GM12878 (cell line): ENCODE measurements around the gene LRRC27. TPM values are rescaled to one million over a fixed set of nuclear protein-coding genes. Genes with fewer than 3 reads are reported as not detected.

Experiments used
- ATAC-seq: fragments of 200-7000 bp; cut with Tn5 transposase; 3 replicates; pipeline ENCODE4 v1.9.1; 2020; ENCODE audit warnings: mild to moderate bottlenecking, moderate library complexity
- BruUV-seq: library from RNA; stranded (reverse); fragments of 400-500 nt; replicated peaks from 2 replicates; lab custom pipeline; 2021; lab: Mats Ljungman, UMichigan
- CTCF ChIA-PET: fragments of 300-600 bp; sonication (Branson Sonifier 250); formaldehyde crosslinking; extraction: SDS; loops from one replicate; lab custom pipeline; 2021; ENCODE audit warnings: inconsistent platforms; lab: Yijun Ruan, JAX
- POLR2A ChIA-PET: fragments of 350-600 bp; formaldehyde crosslinking; extraction: SDS; loops from one replicate; lab custom pipeline; 2021; ENCODE audit warnings: inconsistent platforms; lab: Charles Lee
- RAD21 ChIA-PET: fragments of 300-600 bp; sonication (Branson Sonifier 250); formaldehyde crosslinking; loops from one replicate; lab custom pipeline; 2023; ENCODE audit warnings: antibody characterized with exemption; ENCODE audit not compliant: unreplicated experiment; lab: Charles Lee
- SMC1A ChIA-PET: fragments of 300-600 bp; sonication (Branson Sonifier 250); formaldehyde crosslinking; loops from one replicate; lab custom pipeline; 2023; ENCODE audit not compliant: unreplicated experiment, uncharacterized antibody; lab: Charles Lee
- DNase-seq: peaks from one replicate; pipeline ENCODE4 v3.0.0-alpha.2; 2011; ENCODE audit warnings: low read depth, low spot score
- FAIRE-seq: peaks from 3 replicates; lab custom pipeline; 2011; peaks lifted over from hg19 to GRCh38; lab: Jason Lieb, UNC
- H2AFZ ChIP-seq: 2 replicates; pipeline ENCODE4 v1.6.0; 2011; ENCODE audit warnings: low read depth, low read length, control low read depth; ENCODE audit not compliant: control insufficient read depth
- H3K27ac ChIP-seq: 2 replicates; pipeline ENCODE4 v1.5.1; 2011; ENCODE audit warnings: control low read depth; ENCODE audit not compliant: control insufficient read depth, insufficient read depth
- H3K27me3 ChIP-seq, 2 experiments: replicated peaks in 1 of 2; 2 replicates each; pipeline versions ENCODE4 v1.6.0 to v1.6.1; 2011; ENCODE audit warnings: low read length in 1 of 2; ENCODE audit not compliant: control insufficient read depth in 2 of 2, insufficient read depth in 2 of 2
- H3K36me3 ChIP-seq, 2 experiments: 2 replicates each; pipeline ENCODE4 v1.5.1; 2011; ENCODE audit warnings: low read length in 1 of 2; ENCODE audit not compliant: control insufficient read depth in 2 of 2, insufficient read depth in 2 of 2
- H3K4me1 ChIP-seq: 2 replicates; pipeline ENCODE4 v1.6.1; 2011; ENCODE audit warnings: mild to moderate bottlenecking, low read length, moderate library complexity, mixed read lengths; ENCODE audit not compliant: control insufficient read depth, insufficient read depth
- H3K4me2 ChIP-seq: 2 replicates; pipeline ENCODE4 v1.6.0; 2011; ENCODE audit warnings: control low read depth; ENCODE audit not compliant: control insufficient read depth, insufficient read depth
- H3K4me3 ChIP-seq: fragments of 200-600 bp; sonication (generic); 2 replicates; pipeline ENCODE4 v1.5.1; 2016
- H3K79me2 ChIP-seq: 2 replicates; pipeline ENCODE4 v1.6.0; 2011; ENCODE audit warnings: low read length; ENCODE audit not compliant: control insufficient read depth, insufficient read depth
- H3K9ac ChIP-seq: 2 replicates; pipeline ENCODE4 v1.8.0; 2011; ENCODE audit warnings: low read length, control low read depth, mixed read lengths; ENCODE audit not compliant: control insufficient read depth, insufficient read depth
- H3K9me3 ChIP-seq: replicated peaks from 3 replicates; pipeline ENCODE4 v1.5.1; 2011; ENCODE audit warnings: mild to moderate bottlenecking, low read length; ENCODE audit not compliant: control insufficient read depth, insufficient read depth
- H4K20me1 ChIP-seq: 2 replicates; pipeline ENCODE4 v1.6.0; 2011; ENCODE audit not compliant: control insufficient read depth, insufficient read depth
- ATF2 ChIP-seq: IDR thresholded peaks from 2 replicates; pipeline ENCODE4 v1.6.1; 2012; ENCODE audit warnings: low read length, inconsistent platforms
- ATF7 ChIP-seq: fragments of 450-650 bp; IDR thresholded peaks from 2 replicates; pipeline ENCODE4 v1.6.1; 2016; ENCODE audit warnings: low read depth, mild to moderate bottlenecking
- EP300 ChIP-seq, 2 experiments: fragments of 150-350 bp in 1 of 2; IDR thresholded peaks; 2 replicates each; pipeline ENCODE4 v1.6.1; 2011 to 2012; ENCODE audit warnings: low read depth in 2 of 2, low read length in 2 of 2, borderline replicate concordance in 1 of 2, improper control_type of control experiment in 1 of 2, inconsistent platforms in 1 of 2; ENCODE audit not compliant: control insufficient read depth in 1 of 2
- FOXK2 ChIP-seq: fragments of 450-650 bp; IDR thresholded peaks from 2 replicates; pipeline ENCODE4 v1.6.1; 2017; ENCODE audit warnings: mild to moderate bottlenecking, moderate library complexity
- NFYB ChIP-seq: IDR thresholded peaks from 2 replicates; pipeline ENCODE4 v1.6.1; 2011; ENCODE audit warnings: low read depth, mild to moderate bottlenecking, low read length, improper control_type of control experiment, moderate library complexity; ENCODE audit not compliant: insufficient read depth
- SIN3A ChIP-seq: IDR thresholded peaks from 2 replicates; pipeline ENCODE4 v1.6.1; 2012; ENCODE audit warnings: low read depth, low read length, improper control_type of control experiment
- SMC3 ChIP-seq: IDR thresholded peaks from 2 replicates; pipeline ENCODE4 v1.6.1; 2011; ENCODE audit warnings: low read length, improper control_type of control experiment, borderline replicate concordance
- SREBF1 ChIP-seq: IDR thresholded peaks from 2 replicates; pipeline ENCODE4 v1.6.1; 2012; ENCODE audit warnings: mild to moderate bottlenecking, low read length
- TCF3 ChIP-seq: IDR thresholded peaks from 2 replicates; pipeline ENCODE4 v1.6.1; 2012; ENCODE audit warnings: low read depth, mild to moderate bottlenecking, low read length, borderline replicate concordance; ENCODE audit not compliant: insufficient read depth
- TCF7 ChIP-seq: IDR thresholded peaks from 2 replicates; pipeline ENCODE4 v1.6.1; 2014; ENCODE audit warnings: antibody characterized with exemption, borderline replicate concordance
- ZBTB4 ChIP-seq: fragments of 450-650 bp; formaldehyde crosslinking; IDR thresholded peaks from 2 replicates; pipeline ENCODE4 v1.4.0; 2022; ENCODE audit warnings: mild to moderate bottlenecking, moderate library complexity
- WGBS: methylation state at CpG from one replicate; pipeline ENCODE4 v1.1.6; 2016; ENCODE audit warnings: low lambda C conversion rate; ENCODE audit not compliant: insufficient replicate concordance, insufficient coverage; ENCODE audit errors: missing lambda C conversion rate; 5-methylcytosine and 5-hydroxymethylcytosine counted together
- in situ Hi-C: fragments of 300-500 bp; cut with MboI; formaldehyde crosslinking; loops from 9 replicates; pipeline ENCODE4 v1.14.3; 2018; ENCODE audit warnings: mixed read lengths
- intact Hi-C: fragments of 100-400 bp; cut with micrococcal nuclease; formaldehyde crosslinking; loops from one replicate; pipeline ENCODE4 v1.14.2; 2022; ENCODE audit not compliant: unreplicated experiment
- polyA plus RNA-seq, 11 experiments: library from polyadenylated mRNA; depleted of rRNA in 4 of 11; unstranded in 6 of 11; stranded (reverse) in 5 of 11; fragments of >200 nt; fragmentation: Nextera tagmentation in 4 of 11; fragmentation: Illumina TruSeq in 1 of 11; extraction: Ambion mirVana in 4 of 11; extraction: Trizol in 1 of 11; gene quantifications; 1 replicate in 1 of 11; 2 replicates in 10 of 11; pipeline versions ENCODE4 v1.2.1 to v1.2.3, GENCODE V29; 2011 to 2016; ENCODE audit warnings: inconsistent platforms in 2 of 11, missing spikeins in 2 of 11, low read depth in 1 of 11
- total RNA-seq, 4 experiments: library from RNA; depleted of rRNA in 3 of 4; stranded (reverse); fragments of >200 nt in 3 of 4; fragmentation: Illumina TruSeq in 1 of 4; extraction: Trizol in 1 of 4; gene quantifications; 2 replicates each; pipeline versions ENCODE4 v1.2.1 to v1.2.3, GENCODE V29; 2013 to 2021
- TF ChIP-seq, protein P1 (sequence below), 3 experiments: IDR thresholded peaks in 2 of 3; conservative IDR thresholded peaks in 1 of 3; 2 replicates each; pipeline ENCODE4 v1.5.1; 2011; ENCODE audit warnings: low read depth in 3 of 3, low read length in 3 of 3, mild to moderate bottlenecking in 3 of 3, control low read depth in 2 of 3, moderate library complexity in 2 of 3, inconsistent platforms in 1 of 3, mixed read lengths in 1 of 3; ENCODE audit not compliant: control insufficient read depth in 2 of 3, insufficient read depth in 1 of 3; ENCODE audit errors: extremely low read depth in 1 of 3

LRRC27 gene
- total and polyA plus RNA-seq, 10 of the 15 experiments (the other 5 are each of a cell fraction or from before 2014, with no cell fraction given): 0.48 to 6.9 (median 4.7) TPM

GRCh38 chr10:132382231-132382922, 50.4 kb downstream of the LRRC27 start:
- intact Hi-C loops: no loop called here
- no peak for TF ChIP-seq SMC3
- TF ChIP-seq ATF2: no peak
- TF ChIP-seq ZBTB4 (CRISPR knock-in tag): no peak
- TF ChIP-seq TCF7: no peak
- no peak for TF ChIP-seq NFYB
- no peak for TF ChIP-seq ATF7
- no peak for TF ChIP-seq FOXK2
- TF ChIP-seq, protein P1, sequence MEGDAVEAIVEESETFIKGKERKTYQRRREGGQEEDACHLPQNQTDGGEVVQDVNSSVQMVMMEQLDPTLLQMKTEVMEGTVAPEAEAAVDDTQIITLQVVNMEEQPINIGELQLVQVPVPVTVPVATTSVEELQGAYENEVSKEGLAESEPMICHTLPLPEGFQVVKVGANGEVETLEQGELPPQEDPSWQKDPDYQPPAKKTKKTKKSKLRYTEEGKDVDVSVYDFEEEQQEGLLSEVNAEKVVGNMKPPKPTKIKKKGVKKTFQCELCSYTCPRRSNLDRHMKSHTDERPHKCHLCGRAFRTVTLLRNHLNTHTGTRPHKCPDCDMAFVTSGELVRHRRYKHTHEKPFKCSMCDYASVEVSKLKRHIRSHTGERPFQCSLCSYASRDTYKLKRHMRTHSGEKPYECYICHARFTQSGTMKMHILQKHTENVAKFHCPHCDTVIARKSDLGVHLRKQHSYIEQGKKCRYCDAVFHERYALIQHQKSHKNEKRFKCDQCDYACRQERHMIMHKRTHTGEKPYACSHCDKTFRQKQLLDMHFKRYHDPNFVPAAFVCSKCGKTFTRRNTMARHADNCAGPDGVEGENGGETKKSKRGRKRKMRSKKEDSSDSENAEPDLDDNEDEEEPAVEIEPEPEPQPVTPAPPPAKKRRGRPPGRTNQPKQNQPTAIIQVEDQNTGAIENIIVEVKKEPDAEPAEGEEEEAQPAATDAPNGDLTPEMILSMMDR (IDR thresholded peaks at IDR 0.05 in 2 of 3, conservative IDR thresholded peaks at IDR 0.05 in 1 of 3; ENCODE audit: control insufficient read depth in 2 of 3, extremely low read depth in 1 of 3, insufficient read depth in 1 of 3, low read depth in 3 of 3, low read length in 3 of 3): no peak
- TF ChIP-seq TCF3: no peak
- TF ChIP-seq EP300 (IDR thresholded peaks at IDR 0.05; ENCODE audit: borderline replicate concordance in 1 of 2, control insufficient read depth in 1 of 2, low read depth in 2 of 2, low read length in 2 of 2): no peak
- TF ChIP-seq SIN3A: no peak
- TF ChIP-seq SREBF1: no peak

More at GRCh38 chr10:132382231-132382922, 50.4 kb downstream of the LRRC27 start:
- H3K36me3 ChIP-seq: no peaks in the 10 kb centered on the region
- no peaks in the 10 kb centered on the region for H3K27me3 ChIP-seq
- DNase-seq: no peak
- WGBS: 45% methylated on average over 16 of the region's 16 CpGs
- H3K9ac ChIP-seq: no peak overlapping the region
- in situ Hi-C loops: no loop called here
- no peak for FAIRE-seq
- no peaks in the 10 kb centered on the region for H3K9me3 ChIP-seq
- ChIA-PET CTCF (interaction anchor here (0.5 to 1.4 kb wide), 3 partner anchors 72 to 934 kb away, joined by 3 read pairs; no protein-coding TSS in a partner anchor), POLR2A (no interaction called here), SMC1A (no interaction called here), RAD21 (no interaction called here)
- no peak overlapping the region for H2AFZ ChIP-seq
- no peak overlapping the region for H3K27ac ChIP-seq
- no peaks in the 10 kb centered on the region for H3K4me1 ChIP-seq
- no peak overlapping the region for H3K4me2 ChIP-seq
- no peak overlapping the region for H3K4me3 ChIP-seq
- BruUV-seq: no TSS peak
- H3K79me2 ChIP-seq: no peaks in the 10 kb centered on the region
- ATAC-seq: no peak
- no peaks in the 10 kb centered on the region for H4K20me1 ChIP-seq
